NK-92 treated with Interleukin-12 subunit alpha and Interleukin-12 subunit beta, amount 100 ng/mL, for 24 hours (cell line): Measurements from ENCODE around the gene TSC2.
"Not testable (repeated sequence)": the region's sequence is repeated elsewhere in the genome, so short reads cannot be mapped to it uniquely, and the experiment has no call there.

Source experiments
- DNase-seq: peaks from one replicate; lab custom pipeline; 2025; lab: John Stamatoyannopoulos, UW

Gene TSC2

DNA sequence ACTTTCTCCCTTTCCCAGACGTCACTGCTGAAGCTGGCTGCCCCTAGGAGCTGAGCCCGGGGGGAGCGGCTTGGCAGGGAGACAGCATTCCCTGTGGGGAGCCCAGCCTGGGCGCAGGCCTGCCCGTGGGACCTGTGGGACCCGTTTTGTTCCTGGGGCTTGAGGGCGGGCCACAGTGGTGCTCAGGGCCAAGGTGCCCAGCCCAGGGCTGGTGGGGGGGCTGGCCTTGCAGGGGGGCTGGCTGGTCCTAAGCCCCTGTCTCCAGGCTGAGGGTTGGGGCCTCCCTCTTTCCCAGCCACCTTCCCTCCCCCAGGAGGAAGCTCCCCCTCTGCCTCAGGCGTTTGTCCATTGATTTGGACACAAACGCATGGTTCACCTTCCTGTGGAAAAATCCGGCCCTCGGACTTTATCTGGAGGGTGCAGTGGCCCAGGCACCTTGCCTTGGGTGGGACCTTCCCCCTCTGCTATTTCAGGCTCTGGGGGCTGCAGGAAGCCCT, 16.7 kb upstream of the TSC2 start:
- DNase-seq = no peak

DNA sequence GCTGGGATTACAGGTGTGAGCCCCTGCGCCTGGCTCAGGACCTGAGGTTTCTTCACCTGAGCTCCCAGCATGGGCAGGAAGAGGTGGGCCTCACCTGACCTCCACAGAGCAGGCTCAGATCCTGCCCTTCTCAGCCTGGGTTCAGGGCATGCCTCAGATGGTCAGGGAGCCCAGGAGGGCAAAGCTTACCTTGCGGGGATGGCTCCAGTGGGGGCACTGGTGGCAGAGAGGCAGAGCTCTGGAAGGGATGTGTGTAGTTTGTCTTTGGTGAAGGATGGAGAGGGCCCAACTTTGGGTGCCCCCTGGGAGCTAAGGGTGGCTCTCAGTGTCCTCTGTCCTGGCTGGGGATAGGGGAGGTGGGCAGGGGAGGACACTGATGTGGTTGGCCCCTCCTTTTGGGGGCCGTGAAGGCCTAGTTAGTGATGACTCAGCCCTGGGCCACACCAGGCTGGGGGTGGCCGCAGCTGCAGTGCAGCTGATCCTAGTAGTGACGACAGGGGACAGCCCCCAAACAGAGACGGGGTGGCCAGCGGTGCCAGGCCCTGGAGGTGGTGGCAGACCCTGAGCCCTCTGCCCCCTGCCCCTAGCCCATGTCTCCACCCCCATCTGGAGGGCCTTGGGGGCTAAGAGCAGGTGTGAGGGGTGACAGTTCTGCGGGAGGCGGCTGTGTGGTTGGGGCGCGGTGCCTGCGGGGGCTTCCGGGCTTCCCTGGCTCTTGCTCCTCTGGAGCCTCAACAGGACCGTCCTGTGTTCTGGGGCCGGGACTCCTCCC, 15.3 kb upstream of the TSC2 start:
- DNase-seq = no peak

DNA sequence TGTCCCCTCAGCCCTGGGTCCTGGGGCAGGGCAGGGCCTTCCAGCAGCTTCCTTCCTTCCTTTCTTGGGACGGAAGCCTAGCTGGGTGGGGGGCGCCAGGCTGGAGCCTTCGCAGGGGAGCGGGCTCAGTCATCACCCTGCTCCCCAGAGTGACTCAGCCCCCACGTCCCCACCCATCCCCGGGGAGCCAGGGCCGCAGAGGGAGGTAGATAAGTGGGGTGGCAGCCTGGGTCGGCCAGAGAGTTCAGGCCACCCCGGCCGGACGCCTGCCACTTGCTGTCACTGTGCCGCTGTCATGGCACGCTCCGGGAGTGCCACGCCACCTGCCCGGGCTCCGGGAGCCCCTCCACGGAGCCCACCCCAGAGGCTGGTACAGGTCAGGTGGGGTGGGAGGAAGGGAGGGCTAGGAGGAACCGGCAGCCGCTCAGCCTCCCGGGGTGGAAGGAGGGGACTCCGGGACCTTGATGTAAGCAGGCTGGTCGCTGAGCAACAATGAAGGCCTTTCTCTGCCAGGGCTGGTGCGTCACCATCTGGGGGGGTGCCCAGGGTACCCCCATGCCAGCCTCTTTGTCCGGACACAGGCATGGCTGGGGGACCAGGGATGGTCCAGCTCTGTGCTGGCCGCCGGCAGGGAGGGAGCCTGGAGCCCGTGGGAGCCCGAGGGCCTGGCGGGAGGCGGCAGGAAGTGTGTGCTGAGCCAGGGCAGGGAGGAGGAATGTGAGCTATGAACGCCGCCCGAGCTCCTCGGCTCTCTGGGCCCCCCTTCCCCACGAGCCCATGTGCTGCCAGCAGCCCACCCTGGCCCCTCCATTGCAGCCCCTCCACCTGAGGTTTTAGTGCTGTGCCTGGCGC, 14.5 kb upstream of the TSC2 start:
- no peak for DNase-seq

DNA sequence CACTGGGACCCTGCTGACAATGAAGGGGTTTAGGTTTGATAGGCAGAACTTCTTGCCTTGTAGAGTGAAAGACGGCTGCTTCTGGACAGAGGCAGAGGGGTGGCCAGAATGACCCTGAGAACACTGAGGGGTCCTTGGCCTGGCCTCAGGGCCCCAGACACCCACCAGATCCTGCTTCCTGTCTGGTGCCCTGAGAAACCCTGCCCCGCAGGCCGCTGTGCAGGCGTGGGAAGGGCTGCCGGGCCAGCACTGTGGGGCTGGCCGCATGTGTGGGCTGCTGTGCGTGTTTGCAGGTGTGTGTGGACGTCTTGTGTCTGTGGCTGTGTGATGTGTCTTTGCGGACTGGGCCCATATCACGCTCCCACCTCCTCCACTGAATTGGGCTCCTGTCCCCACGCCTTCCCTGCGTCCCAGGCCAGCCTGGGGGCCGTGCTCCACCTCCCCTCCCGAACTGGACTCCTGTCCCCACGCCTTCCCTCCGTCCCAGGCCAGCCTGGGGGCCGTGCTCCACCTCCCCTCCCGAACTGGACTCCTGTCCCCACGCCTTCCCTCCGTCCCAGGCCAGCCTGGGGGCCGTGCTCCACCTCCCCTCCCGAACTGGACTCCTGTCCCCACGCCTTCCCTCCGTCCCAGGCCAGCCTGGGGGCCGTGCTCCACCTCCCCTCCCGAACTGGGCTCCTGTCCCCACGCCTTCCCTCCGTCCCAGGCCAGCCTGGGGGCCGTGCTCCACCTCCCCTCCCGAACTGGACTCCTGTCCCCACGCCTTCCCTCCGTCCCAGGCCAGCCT, 13.7 kb upstream of the TSC2 start:
- DNase-seq = not testable (repeated sequence)

DNA sequence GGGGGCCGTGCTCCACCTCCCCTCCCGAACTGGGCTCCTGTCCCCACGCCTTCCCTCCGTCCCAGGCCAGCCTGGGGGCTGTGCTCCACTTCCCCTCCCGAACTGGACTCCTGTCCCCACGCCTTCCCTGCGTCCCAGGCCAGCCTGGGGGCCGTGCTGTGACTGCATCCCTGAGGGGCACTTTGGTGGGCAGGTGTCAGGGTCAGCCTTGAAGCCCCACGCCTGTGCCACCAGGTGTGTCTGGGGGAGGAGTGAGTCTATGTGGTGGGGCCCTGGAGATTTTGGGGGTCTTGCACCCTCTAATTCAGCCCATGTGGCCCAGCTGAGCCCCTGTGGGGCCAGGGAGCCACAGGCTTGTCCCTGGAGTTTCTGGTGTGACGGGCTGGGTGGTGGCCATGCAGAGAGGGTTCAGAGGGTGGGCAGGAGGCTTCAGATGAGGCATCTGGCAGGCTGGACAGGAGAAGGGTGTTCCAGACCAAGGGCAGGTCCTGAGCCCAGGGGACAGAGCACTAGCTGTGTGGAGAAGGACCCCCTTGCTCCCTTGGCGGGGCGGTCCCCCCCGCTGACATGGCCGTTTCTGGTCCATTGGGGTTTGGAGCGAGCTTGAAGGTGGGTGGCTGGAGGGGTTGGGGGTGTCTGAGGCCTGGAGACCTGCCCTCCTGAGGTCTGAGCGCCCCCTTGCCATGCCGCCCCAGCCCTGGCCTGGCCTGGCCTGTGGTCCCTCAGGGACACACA, 12.9 kb upstream of the TSC2 start:
- DNase-seq = no peak

DNA sequence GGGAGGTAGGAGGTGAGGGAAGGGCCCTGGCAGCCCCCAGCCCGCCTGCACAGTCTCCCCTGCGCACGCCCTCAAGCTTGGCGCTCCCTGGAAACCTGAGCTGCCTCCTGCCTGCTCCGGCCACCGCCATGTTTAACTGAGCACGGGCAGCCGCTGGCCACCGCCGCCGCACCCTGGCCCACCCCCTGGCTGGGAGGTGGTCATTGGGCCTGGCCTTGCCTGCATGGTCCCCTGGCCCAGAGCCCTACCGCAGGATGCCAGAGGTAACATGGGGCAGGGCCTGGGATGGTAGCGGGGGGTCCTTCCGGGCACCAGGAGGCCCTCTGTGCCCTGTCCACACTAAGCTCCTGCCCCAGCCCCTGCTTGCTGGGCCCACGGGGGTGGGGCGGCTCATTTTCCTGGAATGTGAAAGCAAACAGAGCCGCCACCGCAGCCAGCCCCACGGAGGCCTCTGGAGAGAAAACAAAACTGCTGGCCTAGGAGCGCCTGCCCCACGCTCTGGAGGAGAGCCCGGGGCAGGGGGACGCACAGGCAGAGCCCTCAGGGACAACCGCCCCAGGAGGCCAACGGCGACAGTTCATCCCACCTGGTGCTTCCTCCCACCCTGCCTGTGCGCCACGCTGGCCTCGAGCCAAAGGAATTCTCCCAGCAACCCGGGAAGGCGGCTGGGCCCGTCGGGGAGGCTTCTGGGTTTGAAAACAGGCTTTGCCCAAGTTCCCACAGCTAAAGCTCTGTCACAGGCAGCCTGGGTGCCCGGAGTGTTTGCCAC, 12.2 kb upstream of the TSC2 start:
- DNase-seq = no peak

DNA sequence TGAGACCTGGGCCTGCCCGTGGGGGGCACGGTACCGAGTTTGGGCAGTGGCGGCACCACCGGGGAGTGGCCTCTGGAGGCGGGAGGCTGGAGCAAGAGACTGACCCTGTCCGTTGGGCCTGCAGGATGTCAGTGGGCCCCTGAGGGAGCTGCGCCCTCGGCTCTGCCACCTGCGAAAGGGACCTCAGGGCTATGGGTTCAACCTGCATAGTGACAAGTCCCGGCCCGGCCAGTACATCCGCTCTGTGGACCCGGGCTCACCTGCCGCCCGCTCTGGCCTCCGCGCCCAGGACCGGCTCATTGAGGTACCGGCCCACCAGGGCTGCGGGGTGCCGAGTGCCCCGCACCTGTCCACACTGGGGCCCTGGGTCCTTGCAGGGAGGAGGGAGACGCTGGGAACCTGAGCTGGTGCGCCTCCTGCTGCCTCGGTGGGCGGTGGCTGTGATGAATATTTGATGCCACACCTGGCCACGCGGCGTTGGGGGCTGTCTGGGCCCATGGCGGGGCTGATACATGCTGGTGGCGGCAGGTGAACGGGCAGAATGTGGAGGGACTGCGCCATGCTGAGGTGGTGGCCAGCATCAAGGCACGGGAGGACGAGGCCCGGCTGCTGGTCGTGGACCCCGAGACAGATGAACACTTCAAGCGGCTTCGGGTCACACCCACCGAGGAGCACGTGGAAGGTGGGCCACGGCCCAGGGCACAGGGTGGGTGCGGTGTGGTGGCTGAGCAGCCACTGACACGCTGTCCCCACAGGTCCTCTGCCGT, 11.4 kb upstream of the TSC2 start:
- DNase-seq = no peak

DNA sequence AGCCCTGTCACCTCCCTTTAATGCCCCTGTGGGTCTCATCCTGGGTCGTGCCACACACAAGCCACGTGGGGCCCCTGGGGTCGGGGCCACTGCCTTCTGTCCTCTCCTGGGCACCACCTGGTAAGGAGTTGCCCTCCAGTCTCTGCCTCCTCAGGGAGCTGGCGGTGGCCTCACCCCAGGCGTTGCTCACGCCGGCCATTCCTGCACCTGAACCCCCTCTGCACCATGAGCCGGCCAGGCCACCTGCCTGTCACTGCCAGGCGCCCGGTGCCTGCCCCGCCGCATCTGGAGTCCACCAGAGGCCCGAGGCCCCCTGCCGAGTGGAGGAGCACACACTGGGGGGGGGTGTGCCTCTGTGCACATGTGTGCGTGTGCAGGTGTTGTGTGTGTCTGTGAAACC, 10.7 kb upstream of the TSC2 start:
- no peak for DNase-seq

DNA sequence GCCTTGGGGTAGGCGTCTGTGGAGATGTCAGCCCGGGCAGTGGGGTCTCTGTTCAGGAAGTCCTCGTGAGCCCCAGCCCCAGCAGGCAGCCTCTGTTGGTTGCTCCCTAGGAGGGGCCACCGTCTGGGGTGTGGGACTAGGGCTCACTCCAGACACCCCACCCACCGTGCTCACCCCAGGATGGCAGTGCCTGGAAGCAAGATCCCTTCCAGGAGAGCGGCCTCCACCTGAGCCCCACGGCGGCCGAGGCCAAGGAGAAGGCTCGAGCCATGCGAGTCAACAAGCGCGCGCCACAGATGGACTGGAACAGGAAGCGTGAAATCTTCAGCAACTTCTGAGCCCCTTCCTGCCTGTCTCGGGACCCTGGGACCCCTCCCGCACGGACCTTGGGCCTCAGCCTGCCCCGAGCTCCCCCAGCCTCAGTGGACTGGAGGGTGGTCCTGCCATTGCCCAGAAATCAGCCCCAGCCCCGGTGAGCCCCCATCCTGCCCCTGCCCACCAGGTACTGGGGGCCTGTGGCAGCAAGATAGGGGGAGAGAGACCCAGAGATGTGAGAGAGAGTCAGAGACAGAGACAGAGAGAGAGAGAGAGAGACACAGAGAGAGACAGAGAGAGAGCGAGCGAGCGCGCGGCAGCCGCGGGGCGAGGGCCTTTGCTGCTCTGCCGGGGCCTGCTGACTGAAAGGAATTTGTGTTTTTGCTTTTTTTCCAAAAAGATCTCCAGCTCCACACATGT, 10.0 kb upstream of the TSC2 start:
- no peak for DNase-seq

DNA sequence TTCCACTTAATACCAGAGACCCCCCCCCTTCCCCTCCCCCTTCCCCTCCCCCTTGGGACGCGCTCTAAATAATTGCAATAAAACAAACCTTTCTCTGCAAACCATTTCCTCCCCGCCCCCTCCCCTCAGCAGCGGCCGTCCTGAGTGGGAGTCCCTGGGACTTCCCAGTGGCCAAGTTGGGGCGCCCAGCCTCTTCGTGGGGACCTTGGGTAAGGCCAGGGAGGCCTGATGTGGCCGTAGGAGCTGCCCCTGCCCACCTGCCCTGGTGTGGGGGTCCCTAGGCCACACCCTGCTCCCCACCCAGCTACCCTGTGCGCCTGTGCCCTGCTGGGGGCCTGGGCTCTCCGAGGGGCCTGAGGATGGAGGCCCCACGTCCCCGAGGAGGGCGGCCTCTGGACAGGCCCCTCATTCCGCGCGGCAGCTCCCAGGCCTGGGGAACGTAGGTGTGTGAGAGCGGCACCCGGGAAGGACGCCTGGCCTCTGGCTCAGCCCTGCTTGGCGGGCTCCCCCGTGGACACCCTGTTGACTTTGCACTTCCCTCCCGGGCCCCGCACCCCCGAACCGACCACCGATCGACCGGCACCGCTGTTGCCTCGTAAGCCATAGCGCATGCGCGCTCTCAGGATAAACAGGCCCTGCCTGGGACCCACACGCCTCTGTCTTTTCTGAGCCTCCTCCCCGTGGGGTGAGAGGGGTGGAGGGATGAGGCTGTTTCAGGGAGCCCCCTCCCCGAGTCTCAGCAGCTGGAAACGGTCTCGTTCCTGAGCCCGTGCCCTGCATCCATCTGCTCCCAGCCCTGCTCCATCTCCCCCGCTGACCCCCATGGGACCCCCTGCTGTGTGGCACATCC, 9.2 kb upstream of the TSC2 start:
- DNase-seq = no peak

DNA sequence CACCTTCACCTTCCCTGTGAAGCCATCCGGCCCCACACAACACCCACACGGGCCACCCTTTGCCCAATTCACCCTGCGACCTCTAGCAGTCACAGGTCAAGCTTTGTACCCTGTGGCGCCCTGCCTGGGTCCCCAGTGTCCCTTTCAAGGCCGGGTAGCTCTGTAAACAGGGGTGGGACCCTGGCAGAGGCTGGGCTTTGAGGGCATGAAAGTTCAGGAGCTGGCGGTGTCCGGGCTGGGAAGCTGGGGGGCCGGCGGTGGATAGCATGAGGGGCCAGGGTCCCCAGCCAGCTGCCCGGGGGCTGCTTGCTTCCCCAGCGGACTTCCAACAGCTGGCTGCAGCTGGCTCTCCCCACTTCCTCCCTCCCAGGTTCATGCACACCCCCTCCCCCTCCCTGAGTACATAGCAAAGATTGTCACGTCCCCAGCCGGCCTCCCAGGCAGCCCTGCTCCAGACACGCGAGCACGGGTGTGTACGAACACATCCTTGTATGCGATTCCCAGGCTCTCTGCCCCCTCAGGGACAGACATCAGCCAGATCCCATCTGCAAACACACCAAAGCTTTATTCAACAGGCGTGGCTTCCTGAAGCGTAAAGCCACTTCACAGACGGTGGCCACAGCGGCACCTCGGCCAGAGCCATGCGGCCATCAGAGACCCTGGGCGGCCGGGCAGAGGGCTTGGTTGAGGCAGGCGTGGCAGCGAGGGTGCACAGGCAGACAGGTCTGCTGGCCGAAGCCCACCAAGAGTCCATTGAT, 8.3 kb upstream of the TSC2 start:
- DNase-seq = no peak

DNA sequence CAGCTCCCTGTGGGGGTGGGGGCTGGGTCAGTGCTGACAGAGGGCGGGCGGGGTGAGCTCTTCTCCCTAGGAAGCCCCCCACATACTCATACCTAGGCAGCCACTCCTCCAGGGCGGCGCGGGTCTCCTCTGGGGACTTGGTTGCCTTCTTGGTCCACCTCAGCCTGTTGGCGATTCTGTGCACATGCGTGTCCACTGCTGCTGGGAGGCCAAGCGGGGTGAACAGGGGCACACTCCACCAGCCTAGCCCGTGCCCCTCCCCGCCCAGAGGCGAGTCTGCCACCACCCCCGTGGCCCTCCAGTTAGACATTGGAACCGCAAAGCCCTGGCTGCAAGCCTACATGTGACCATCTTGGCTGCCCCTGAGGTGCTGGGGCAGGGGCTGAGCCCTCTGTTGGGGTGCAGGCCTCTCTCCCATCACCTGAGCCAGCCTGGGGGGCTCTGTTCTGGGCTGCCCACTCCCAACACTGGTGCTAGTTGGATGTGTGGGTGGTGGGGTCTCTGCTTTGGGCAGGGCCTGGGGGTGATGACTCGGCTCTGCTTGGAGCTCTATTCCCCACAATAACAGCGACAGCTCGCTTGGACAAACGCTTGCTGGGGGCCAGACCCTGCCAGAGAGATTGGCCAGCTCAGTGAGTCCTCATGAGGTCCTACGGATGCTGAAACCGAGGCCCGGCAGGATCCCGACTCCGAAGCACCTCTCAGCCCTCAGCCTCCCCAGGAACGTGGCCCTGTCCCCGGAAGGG, 7.6 kb upstream of the TSC2 start:
- no peak for DNase-seq

DNA sequence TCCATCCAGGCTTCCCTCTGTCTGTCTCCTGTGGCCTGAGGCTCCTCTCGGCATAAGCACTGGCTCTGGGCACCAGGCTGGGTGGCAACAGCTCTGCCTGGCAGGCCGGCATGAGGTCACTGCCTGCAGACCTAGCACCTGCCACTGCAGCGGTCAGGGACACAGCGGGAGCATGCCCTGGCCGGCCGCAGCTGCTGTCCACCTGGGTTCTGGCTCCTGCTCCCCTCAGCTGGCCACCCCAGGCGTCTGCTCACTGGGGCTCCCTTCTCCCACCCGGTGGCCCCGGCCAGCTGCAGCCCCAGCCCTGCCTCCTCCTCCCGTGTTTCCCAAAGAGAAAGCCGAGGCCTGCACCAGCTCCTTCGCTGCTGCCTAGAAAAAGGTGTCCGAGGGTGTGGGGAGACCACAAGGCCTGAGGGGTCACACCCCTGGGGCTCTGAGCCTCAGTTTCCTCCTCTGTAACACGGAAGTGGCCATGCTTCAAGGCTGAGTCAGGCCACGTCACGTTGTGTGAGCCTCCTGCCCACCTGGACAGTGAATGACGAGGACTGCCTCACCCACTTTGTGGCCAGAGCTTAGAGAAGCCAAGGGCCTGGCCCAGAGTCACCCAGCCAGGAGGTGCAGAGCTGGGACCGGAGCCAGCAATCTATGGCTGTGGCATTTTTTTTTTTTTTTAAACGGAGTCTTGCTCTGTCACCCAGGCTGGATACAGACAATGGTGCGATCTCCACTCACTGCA, 6.8 kb upstream of the TSC2 start:
- DNase-seq = no peak

DNA sequence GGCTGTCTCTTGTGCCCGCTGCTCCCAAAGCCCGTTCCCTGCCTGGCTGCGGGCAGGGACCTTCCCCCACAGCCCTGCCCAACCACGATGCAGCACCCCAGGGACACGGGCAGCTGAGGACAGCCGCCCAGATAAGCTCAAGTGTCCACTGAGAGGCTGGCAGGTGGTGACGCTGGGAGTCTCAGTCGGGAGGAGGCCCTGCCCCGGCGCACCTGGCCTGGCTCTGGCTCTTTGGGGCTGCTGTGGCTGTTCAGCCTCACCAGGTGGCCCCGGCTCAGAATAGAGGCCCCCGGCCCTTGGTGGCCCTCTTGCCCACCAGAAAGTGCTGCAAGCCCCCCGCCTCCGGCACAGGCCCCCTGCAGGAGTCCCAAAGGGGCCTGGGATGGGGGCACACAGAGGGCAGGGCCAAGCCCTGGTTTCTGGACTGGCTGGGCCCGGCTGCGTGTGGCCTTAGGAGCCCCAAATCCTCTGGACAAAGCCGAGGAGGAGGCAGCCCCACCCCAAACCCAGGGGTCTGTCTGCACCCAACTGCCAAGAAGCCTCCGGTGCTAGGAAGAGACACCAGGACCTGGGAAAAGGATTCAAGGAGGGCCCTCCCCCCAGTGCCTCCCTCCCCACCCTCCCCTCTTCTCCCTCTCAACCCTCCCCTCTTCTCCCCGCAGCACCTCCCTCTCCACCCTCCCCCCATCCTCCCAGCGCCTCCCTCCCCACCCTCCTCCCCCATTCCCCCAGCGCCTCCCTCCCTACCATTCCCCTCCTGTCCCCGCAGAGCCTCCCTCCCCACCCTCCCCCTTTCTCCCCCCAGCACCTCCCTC, 5.4 kb upstream of the TSC2 start:
- no peak for DNase-seq

DNA sequence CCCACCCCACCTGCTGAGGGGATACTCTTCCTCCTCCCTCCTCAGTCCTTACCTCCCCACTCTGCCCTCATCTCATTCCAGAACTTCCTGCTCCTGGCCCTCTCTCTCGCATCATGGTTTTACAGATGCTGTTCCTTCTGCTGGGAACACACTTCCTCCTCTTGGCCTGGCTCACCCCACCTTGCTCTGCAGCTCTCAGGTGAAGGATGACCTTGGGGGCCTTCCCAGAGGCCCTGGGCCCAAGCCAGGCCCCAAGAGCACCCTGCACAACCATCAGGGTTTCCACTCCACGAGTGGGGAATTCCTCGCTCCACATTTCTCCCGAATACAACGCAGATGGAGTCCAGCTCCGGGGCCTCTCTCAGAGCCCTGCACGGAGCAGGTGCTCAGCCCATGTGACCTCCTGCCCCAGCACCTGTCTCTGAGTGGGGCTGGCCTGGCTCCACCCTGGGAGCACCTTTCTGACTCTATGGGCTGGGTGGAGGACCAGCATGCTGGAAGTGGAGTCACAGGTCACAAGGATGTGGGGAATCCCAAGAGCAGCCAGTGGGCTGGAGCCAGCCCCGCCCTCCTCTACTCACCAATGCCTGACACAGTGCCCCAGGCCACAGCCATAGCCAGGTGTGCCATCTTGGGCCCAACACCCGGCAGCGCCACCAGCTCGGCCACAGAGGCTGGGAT, 4.7 kb upstream of the TSC2 start:
- no peak for DNase-seq
